GM12873 (cell line): ENCODE results near the gene OSER1.

Experiments used
- CTCF ChIP-seq: IDR thresholded peaks from 2 replicates; pipeline ENCODE4 v1.5.1; 2012; ENCODE audit warnings: low read depth, mild to moderate bottlenecking, moderate library complexity, low read length, control low read depth; ENCODE audit not compliant: insufficient read depth; ENCODE audit errors: missing control alignments

The OSER1 gene

GRCh38 chr20:44180814-44181213, 29.8 kb downstream of the OSER1 start:
- TF ChIP-seq CTCF = no peak

- no peak for TF ChIP-seq CTCF
These were observed 33.6 kb downstream of the OSER1 start for GRCh38 chr20:44176833-44177534.

GRCh38 chr20:44174996-44175765, 35.4 kb downstream of the OSER1 start:
- TF ChIP-seq CTCF = no peak

GRCh38 chr20:44173846-44174245, 36.7 kb downstream of the OSER1 start:
- TF ChIP-seq CTCF = no peak

- TF ChIP-seq CTCF = no peak
These were observed 37.5 kb downstream of the OSER1 start for GRCh38 chr20:44173116-44173515.

GRCh38 chr20:44172572-44172950, 38.0 kb downstream of the OSER1 start:
- no peak for TF ChIP-seq CTCF

- no peak for TF ChIP-seq CTCF
These were observed 38.6 kb downstream of the OSER1 start for GRCh38 chr20:44171775-44172571.
